GM18505 (cell line): ENCODE data around the gene GPR119.
"Not testable (repeated sequence)": the region's sequence is repeated elsewhere in the genome, so short reads cannot be mapped to it uniquely, and the experiment has no call there.

Experiments
- ATAC-seq: cut with Tn5 transposase; IDR thresholded peaks from one replicate; pipeline ENCODE4 v1.9.1; 2021; ENCODE audit not compliant: unreplicated experiment
- POLR2A ChIP-seq: IDR thresholded peaks from 4 replicates; pipeline ENCODE4 v1.6.1; 2011; ENCODE audit warnings: borderline replicate concordance; ENCODE audit not compliant: insufficient read depth, insufficient read length; ENCODE audit errors: extremely low read depth

The GPR119 gene

GRCh38 chrX:130385520-130385919, at the start of gene GPR119:
TSS of gene GPR119 (minus strand) at chrX:130385674. CDS start at chrX:130385447, 227 bp downstream.
- TF ChIP-seq POLR2A: no peak
- ATAC-seq: no peak

- ATAC-seq: not testable (repeated sequence)
These were observed 43.8 kb upstream of the GPR119 start for GRCh38 chrX:130429236-130429635.

GRCh38 chrX:130426531-130426930, 41.1 kb upstream of the GPR119 start:
- no peak for TF ChIP-seq POLR2A
- no peak for ATAC-seq

- ATAC-seq: no peak
- no peak for TF ChIP-seq POLR2A
These were observed 33.8 kb upstream of the GPR119 start for GRCh38 chrX:130419263-130419662.

- TF ChIP-seq POLR2A: no peak
- ATAC-seq: no peak
These were observed 33.3 kb upstream of the GPR119 start for GRCh38 chrX:130418740-130419139.

- TF ChIP-seq POLR2A: no peak
- ATAC-seq: no peak
These were observed 32.6 kb upstream of the GPR119 start for GRCh38 chrX:130418066-130418465.

GRCh38 chrX:130416785-130417184, 31.3 kb upstream of the GPR119 start:
- ATAC-seq: no peak
- no peak for TF ChIP-seq POLR2A

GRCh38 chrX:130415201-130415600, 29.7 kb upstream of the GPR119 start:
- ATAC-seq: no peak

GRCh38 chrX:130414800-130415199, 29.3 kb upstream of the GPR119 start:
- no peak for ATAC-seq
- no peak for TF ChIP-seq POLR2A

More at GRCh38 chrX:130415201-130415600, 29.7 kb upstream of the GPR119 start:
- no peak for TF ChIP-seq POLR2A

- ATAC-seq: no peak
- TF ChIP-seq POLR2A: no peak
These were observed 27.9 kb upstream of the GPR119 start for GRCh38 chrX:130413415-130413814.

- no peak for TF ChIP-seq POLR2A
- no peak for ATAC-seq
These were observed 16.8 kb upstream of the GPR119 start for GRCh38 chrX:130402208-130402684.

GRCh38 chrX:130401415-130402207, 16.1 kb upstream of the GPR119 start, which contains the start of gene RBMX2:
TSS of gene RBMX2 (plus strand) at chrX:130401987. CDS start at chrX:130402033, 46 bp downstream.
- peak; percentile 94 for ATAC-seq
- peak; percentile 79 for TF ChIP-seq POLR2A

GRCh38 chrX:130395341-130395740, 9.9 kb upstream of the GPR119 start:
- no peak for ATAC-seq
- TF ChIP-seq POLR2A: no peak

- no peak for ATAC-seq
- no peak for TF ChIP-seq POLR2A
These were observed 8.1 kb upstream of the GPR119 start for GRCh38 chrX:130393451-130394074.
